Neutrophil (primary cell): ENCODE results near the gene IPO9.

Experiments
- H3K27ac ChIP-seq: fragments of 200-600 bp; sonication (generic); 2 replicates; pipeline ENCODE4 v1.5.1; 2016; ENCODE audit warnings: mild to moderate bottlenecking, moderate library complexity
- H3K27me3 ChIP-seq: fragments of 200-600 bp; sonication (generic); 2 replicates; pipeline ENCODE4 v1.6.0; 2016; ENCODE audit warnings: mild to moderate bottlenecking
- H3K36me3 ChIP-seq: fragments of 200-600 bp; sonication (generic); 2 replicates; pipeline ENCODE4 v1.5.1; 2017
- H3K4me1 ChIP-seq, 2 experiments: fragments of 200-600 bp in 1 of 2; sonication (generic) in 1 of 2; 1 replicate in 1 of 2; 2 replicates in 1 of 2; pipeline versions ENCODE4 v1.5.1 to v1.6.1; 2013 to 2016; ENCODE audit warnings: low read depth in 1 of 2, low read length in 1 of 2, mild to moderate bottlenecking in 1 of 2, moderate library complexity in 1 of 2; ENCODE audit not compliant: control insufficient read depth in 1 of 2, insufficient read depth in 1 of 2
- H3K4me3 ChIP-seq, 2 experiments: fragments of 200-600 bp in 1 of 2; sonication (generic) in 1 of 2; 1 replicate in 1 of 2; 2 replicates in 1 of 2; pipeline ENCODE4 v1.5.1; 2013 to 2016; ENCODE audit warnings: low read depth in 1 of 2, low read length in 1 of 2, mild to moderate bottlenecking in 1 of 2, moderate library complexity in 1 of 2
- H3K9me3 ChIP-seq: fragments of 200-600 bp; sonication (generic); 2 replicates; pipeline ENCODE4 v1.5.1; 2016
- TF ChIP-seq, protein P1 (sequence below): fragments of 200-600 bp; sonication (generic); IDR thresholded peaks from 2 replicates; pipeline ENCODE4 v1.5.1; 2016; ENCODE audit warnings: antibody characterized with exemption

IPO9 gene

DNA sequence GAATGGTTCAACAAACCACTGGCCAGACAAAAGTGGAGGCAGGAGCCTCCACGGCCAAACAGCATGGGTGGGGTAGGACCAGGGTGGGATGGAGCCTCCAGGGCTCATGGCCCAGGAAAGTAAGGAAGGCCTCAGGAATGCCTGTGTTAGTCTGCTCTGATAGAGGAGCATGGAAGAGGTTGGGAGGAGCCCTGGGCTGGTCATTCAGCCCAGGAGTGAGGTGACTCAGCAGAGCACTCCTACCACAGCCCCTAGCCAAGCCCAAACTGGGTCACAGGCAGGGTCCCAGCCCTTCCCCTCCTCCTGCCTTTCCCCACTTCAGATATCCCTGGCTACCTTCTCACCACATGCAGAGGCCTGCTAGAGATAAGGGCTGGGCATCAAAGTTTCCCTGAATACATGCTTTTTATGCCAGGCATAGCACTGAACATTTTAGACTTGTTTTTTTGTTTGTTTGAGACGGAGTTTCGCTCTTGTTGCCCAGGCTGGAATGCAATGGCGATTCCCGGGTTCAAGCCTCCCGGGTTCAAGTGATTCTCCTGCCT is 56.6 kb downstream of the IPO9 start:
- TF ChIP-seq, protein P1, sequence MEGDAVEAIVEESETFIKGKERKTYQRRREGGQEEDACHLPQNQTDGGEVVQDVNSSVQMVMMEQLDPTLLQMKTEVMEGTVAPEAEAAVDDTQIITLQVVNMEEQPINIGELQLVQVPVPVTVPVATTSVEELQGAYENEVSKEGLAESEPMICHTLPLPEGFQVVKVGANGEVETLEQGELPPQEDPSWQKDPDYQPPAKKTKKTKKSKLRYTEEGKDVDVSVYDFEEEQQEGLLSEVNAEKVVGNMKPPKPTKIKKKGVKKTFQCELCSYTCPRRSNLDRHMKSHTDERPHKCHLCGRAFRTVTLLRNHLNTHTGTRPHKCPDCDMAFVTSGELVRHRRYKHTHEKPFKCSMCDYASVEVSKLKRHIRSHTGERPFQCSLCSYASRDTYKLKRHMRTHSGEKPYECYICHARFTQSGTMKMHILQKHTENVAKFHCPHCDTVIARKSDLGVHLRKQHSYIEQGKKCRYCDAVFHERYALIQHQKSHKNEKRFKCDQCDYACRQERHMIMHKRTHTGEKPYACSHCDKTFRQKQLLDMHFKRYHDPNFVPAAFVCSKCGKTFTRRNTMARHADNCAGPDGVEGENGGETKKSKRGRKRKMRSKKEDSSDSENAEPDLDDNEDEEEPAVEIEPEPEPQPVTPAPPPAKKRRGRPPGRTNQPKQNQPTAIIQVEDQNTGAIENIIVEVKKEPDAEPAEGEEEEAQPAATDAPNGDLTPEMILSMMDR = no peak
- H3K27me3 ChIP-seq = peaks cover 60% of the 10 kb centered on the region
- H3K27ac ChIP-seq = no peak overlapping the region
- no peaks in the 10 kb centered on the region for H3K36me3 ChIP-seq
- H3K4me1 ChIP-seq = peaks cover 42 to 45% of the 10 kb centered on the region in 2 experiments
- H3K4me3 ChIP-seq = no peak overlapping the region
- H3K9me3 ChIP-seq = no peaks in the 10 kb centered on the region

DNA sequence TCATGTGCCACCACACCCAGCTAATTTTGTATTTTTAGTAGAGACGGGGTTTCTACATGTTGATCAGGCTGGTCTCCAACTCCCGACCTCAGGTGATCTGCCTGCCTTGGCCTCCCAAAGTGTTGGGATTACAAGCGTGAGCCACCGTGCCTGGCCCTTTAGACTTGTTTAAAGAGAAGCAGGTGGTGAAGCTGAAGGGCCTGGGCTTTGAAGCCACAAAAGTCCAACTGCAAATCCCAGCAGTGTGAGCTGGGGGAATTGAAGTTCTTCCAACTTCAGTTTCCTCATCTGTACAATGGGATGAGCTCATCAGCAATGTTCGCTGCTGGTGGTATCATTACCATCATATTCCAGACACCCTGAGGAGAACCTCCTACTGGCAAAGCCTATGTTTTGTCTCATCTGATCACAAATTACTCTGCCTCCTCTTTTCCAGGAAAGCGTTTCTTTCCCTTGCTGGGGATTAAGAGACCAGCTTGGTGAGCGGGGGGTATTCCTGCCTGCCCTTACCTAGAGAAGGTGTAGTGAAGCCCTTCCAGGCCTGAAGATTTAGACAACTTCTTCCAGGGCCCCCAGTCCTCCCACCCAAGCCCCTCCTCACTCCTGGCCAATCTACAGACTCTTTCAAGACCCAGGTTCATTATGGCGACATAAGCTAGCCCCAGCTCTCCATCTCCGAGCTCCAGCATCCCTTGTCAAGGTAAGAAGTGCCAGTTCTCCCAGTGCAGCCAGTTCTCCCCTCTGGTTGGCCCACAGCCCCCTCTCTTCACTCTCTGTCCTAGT is 57.3 kb downstream of the IPO9 start:
- Histone ChIP-seq H3K27ac (no peak overlapping the region), H3K9me3 (no peaks in the 10 kb centered on the region), H3K4me3 (no peak overlapping the region), H3K4me1 (peaks cover 35 to 38% of the 10 kb centered on the region in 2 experiments), H3K36me3 (no peaks in the 10 kb centered on the region), H3K27me3 (peaks cover 67% of the 10 kb centered on the region)
- TF ChIP-seq, protein P1 = no peak

DNA sequence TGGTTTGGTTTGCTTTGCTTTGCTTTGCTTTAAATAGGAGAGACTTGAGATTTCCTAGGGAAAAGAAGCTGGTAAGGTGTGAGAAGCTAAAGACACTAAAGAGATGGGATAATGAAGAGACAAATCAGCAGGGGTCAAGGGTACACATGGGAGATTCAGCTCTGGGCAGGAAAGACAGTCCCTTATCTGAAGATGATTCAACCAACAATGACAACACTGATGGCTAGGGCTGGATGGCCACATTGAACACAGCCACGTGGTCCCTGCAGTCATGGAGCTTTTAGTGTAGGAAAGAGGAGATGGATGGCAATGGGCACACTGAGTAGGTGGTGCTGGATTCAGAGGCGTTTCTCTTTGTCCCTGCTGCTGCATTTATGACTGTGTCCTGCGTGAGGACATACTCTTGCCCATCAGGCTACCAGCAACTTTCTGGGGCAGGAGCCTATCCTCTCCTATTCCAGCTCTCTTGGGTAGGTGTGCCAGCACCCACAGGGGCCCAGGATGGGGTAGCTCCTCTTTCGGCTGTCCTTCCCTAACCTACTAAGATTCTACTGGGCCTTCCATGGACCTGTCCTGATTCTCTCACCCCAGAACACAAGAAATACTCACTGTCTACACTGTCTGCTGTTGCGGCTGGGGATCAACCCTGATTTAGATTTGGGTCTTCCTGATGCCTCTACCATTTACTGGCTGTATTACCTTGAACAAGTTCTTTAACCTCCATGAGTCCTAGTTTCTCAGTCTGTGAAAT is 58.3 kb downstream of the IPO9 start:
- Histone ChIP-seq H3K4me1 (peaks cover 25 to 28% of the 10 kb centered on the region in 2 experiments), H3K9me3 (no peaks in the 10 kb centered on the region), H3K36me3 (no peaks in the 10 kb centered on the region), H3K27ac (no peak overlapping the region), H3K4me3 (no peak overlapping the region), H3K27me3 (peaks cover 77% of the 10 kb centered on the region)
- TF ChIP-seq, protein P1 = no peak

DNA sequence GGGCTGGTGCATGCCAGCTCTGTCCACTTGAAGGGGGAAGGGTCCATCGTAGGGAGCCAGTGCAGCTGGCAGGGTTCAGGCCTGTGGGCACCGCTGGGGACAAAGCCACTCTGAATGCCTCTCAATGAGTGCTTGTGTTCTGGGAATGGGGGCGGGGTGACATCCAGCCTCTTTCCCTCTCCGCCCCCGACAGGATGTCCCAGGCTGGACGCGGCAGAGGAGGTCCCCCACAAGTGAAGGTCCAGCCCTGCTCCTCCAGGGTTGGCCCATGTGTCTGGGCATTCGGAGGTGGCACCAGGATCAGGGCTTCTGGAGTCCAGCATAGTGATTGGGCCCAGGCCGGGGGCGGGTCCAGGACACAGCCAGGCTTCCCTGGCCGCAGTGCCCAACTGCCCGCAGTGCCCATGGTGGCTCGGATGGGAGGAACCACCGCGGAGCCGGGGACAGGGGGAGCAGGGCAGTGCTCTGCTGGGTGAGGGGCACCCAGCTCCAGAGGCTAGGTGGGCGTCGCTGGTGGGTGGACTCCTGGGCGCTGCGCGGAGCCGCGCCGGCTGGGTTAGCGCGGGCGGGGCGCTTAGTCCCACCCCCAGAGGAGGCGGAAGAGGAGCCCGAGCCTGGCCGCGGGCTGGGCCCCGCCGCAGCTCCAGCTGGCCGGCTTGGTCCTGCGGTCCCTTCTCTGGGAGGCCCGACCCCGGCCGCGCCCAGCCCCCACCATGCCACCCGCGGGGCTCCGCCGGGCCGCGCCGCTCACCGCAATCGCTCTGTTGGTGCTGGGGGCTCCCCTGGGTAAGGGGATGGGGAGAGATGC is 59.5 kb downstream of the IPO9 start, which contains the start of gene SHISA4:
SHISA4 (plus strand) TSS at position 617 of the 808 bp plus-strand sequence; CDS start at position 714, 97 bp downstream.
- Histone ChIP-seq H3K4me1 (peaks cover 13 to 16% of the 10 kb centered on the region in 2 experiments), H3K4me3 (peak within 1 kb of the TSS; percentile 49 to 55), H3K9me3 (no peaks in the 10 kb centered on the region), H3K36me3 (no peaks in the 10 kb centered on the region), H3K27me3 (peaks cover 81% of the 10 kb centered on the region), H3K27ac (no peak within 1 kb of the TSS)
- TF ChIP-seq, protein P1 = no peak
